NCI-H526 treated with DMSO at 0.1 percent for 48 hours (cell line): ENCODE data around the gene TAF11L13.

ENCODE experiments used
- DNase-seq: peaks from one replicate; lab custom pipeline; 2025; lab: John Stamatoyannopoulos, UW

TAF11L13 gene

GRCh38 chr5:17679597-17680203, 47.8 kb downstream of the TAF11L13 start:
- DNase-seq = no peak

- no peak for DNase-seq
These were observed 48.8 kb downstream of the TAF11L13 start for GRCh38 chr5:17680737-17681136.
